Liver (tissue), 9 donors: Measurements from ENCODE around the gene CLK3. TPM values are rescaled to one million over a fixed set of nuclear protein-coding genes. Genes with fewer than 3 reads are reported as not detected.

Source experiments
- DNase-seq: peaks from one replicate; pipeline ENCODE4 v3.0.0-alpha.2; 2017; ENCODE audit warnings: low spot score
- H3K27ac ChIP-seq, 2 donors: one replicate each; pipeline ENCODE4 v1.7.0; 2013; ENCODE audit warnings: inconsistent platforms in 2 of 2, low read length in 2 of 2, control low read depth in 1 of 2, low read depth in 1 of 2, mild to moderate bottlenecking in 1 of 2
- H3K27me3 ChIP-seq, 4 donors: one replicate each; pipeline versions ENCODE4 v1.6.1 to v1.7.0; 2013; ENCODE audit warnings: low read length in 3 of 4, inconsistent platforms in 1 of 4, mild to moderate bottlenecking in 1 of 4, moderate library complexity in 1 of 4; ENCODE audit not compliant: control insufficient read depth in 4 of 4, insufficient read depth in 4 of 4
- H3K36me3 ChIP-seq, 4 donors: one replicate each; pipeline versions ENCODE4 v1.6.1 to v1.7.0; 2013; ENCODE audit warnings: low read length in 3 of 4, mild to moderate bottlenecking in 3 of 4, low read depth in 1 of 4, moderate library complexity in 1 of 4; ENCODE audit not compliant: control insufficient read depth in 4 of 4, insufficient read depth in 3 of 4
- H3K4me1 ChIP-seq, 4 donors: one replicate each; pipeline versions ENCODE4 v1.6.1 to v1.7.0; 2013; ENCODE audit warnings: low read length in 3 of 4, mild to moderate bottlenecking in 3 of 4, moderate library complexity in 1 of 4; ENCODE audit not compliant: control insufficient read depth in 4 of 4, insufficient read depth in 4 of 4
- H3K4me3 ChIP-seq, 3 donors: one replicate each; pipeline versions ENCODE4 v1.6.1 to v1.7.0; 2013; ENCODE audit warnings: low read length in 3 of 3, control low read depth in 1 of 3, low read depth in 1 of 3, mild to moderate bottlenecking in 1 of 3
- H3K9ac ChIP-seq, 2 donors: one replicate each; pipeline ENCODE4 v1.7.0; 2013; ENCODE audit warnings: low read length in 2 of 2, mild to moderate bottlenecking in 2 of 2, moderate library complexity in 2 of 2, control low read depth in 1 of 2, low read depth in 1 of 2
- H3K9me3 ChIP-seq, 4 donors: one replicate each; pipeline versions ENCODE4 v1.6.1 to v1.7.0; 2013; ENCODE audit warnings: low read length in 3 of 4; ENCODE audit not compliant: control insufficient read depth in 4 of 4
- ATF3 ChIP-seq: IDR thresholded peaks from 2 replicates; pipeline ENCODE4 v1.6.1; 2016; ENCODE audit warnings: antibody characterized with exemption
- EGR1 ChIP-seq, 2 donors: IDR thresholded peaks; 2 replicates each; pipeline ENCODE4 v1.6.1; 2016 to 2018; ENCODE audit warnings: antibody characterized with exemption in 2 of 2, low read depth in 2 of 2
- FOXA1 ChIP-seq: IDR thresholded peaks from 2 replicates; pipeline ENCODE4 v1.6.1; 2016; ENCODE audit warnings: antibody characterized with exemption
- FOXA2 ChIP-seq: IDR thresholded peaks from 2 replicates; pipeline ENCODE4 v1.6.1; 2016; ENCODE audit warnings: antibody characterized with exemption
- GABPA ChIP-seq, 2 donors: IDR thresholded peaks in 1 of 2; conservative IDR thresholded peaks in 1 of 2; 2 replicates each; pipeline ENCODE4 v1.6.1; 2016; ENCODE audit warnings: antibody characterized with exemption in 2 of 2, mild to moderate bottlenecking in 1 of 2, moderate library complexity in 1 of 2
- HNF4A ChIP-seq, 2 donors: conservative IDR thresholded peaks; 2 replicates each; pipeline ENCODE4 v1.6.1; 2016; ENCODE audit warnings: antibody characterized with exemption in 2 of 2, mild to moderate bottlenecking in 2 of 2
- HNF4G ChIP-seq: IDR thresholded peaks from 2 replicates; pipeline ENCODE4 v1.6.1; 2016; ENCODE audit warnings: antibody characterized with exemption
- MAX ChIP-seq: IDR thresholded peaks from 2 replicates; pipeline ENCODE4 v1.6.1; 2016; ENCODE audit warnings: antibody characterized with exemption
- RAD21 ChIP-seq, 2 donors: IDR thresholded peaks; 2 replicates each; pipeline ENCODE4 v1.6.1; 2016; ENCODE audit warnings: antibody characterized with exemption in 2 of 2, mild to moderate bottlenecking in 2 of 2
- RXRA ChIP-seq, 2 donors: IDR thresholded peaks; 2 replicates each; pipeline ENCODE4 v1.6.1; 2017 to 2018; ENCODE audit warnings: antibody characterized with exemption in 2 of 2, mild to moderate bottlenecking in 1 of 2
- TAF1 ChIP-seq: conservative IDR thresholded peaks from 2 replicates; pipeline ENCODE4 v1.6.1; 2016; ENCODE audit warnings: antibody characterized with exemption, mild to moderate bottlenecking
- YY1 ChIP-seq: IDR thresholded peaks from 2 replicates; pipeline ENCODE4 v1.6.1; 2016; ENCODE audit warnings: antibody characterized with exemption, mild to moderate bottlenecking
- ZBTB33 ChIP-seq: IDR thresholded peaks from 2 replicates; pipeline ENCODE4 v1.6.1; 2016; ENCODE audit warnings: antibody characterized with exemption
- WGBS: extraction: QIAGEN DNeasy Blood & Tissue Kit; methylation state at CpG from one replicate; pipeline ENCODE4 v1.1.7; 2013; 5-methylcytosine and 5-hydroxymethylcytosine counted together
- polyA plus RNA-seq, 2 donors: library from polyadenylated mRNA; stranded (reverse) in 1 of 2; unstranded in 1 of 2; fragments of 200-250 nt in 1 of 2; fragments of >200 nt in 1 of 2; fragmentation: Nextera tagmentation in 1 of 2; extraction: Ambion mirVana in 1 of 2; gene quantifications; one replicate each; pipeline versions ENCODE4 v1.2.1 to v1.2.3, GENCODE V29; 2013 to 2015
- total RNA-seq, 2 donors: library from RNA; depleted of rRNA; stranded (reverse); fragments of >200 nt; gene quantifications; one replicate each; pipeline ENCODE4 v1.2.3, GENCODE V29; 2014
- TF ChIP-seq, protein P1 (sequence below): IDR thresholded peaks from 2 replicates; pipeline ENCODE4 v1.6.1; 2016; ENCODE audit warnings: antibody characterized with exemption, mild to moderate bottlenecking
- TF ChIP-seq, protein P2 (sequence below): fragments of 150-350 bp; IDR thresholded peaks from 2 replicates; pipeline ENCODE4 v1.5.1; 2017; ENCODE audit warnings: improper control_type of control experiment, low read depth, low read length; ENCODE audit not compliant: missing input control
- donor health status: healthy.
- donor health status: healthy.
- donor health status: healthy.
- donor health status: healthy.
- donor health status: healthy.

Gene CLK3
- total and polyA plus RNA-seq, 4 donors = 20.1 to 66.8 (median 28.4) TPM

GRCh38 chr15:74579001-74579400 lies 36.6 kb upstream of the CLK3 start:
- H3K27me3 ChIP-seq = no peaks in the 10 kb centered on the region
- H3K9me3 ChIP-seq = no peaks in the 10 kb centered on the region

More at GRCh38 chr15:74579001-74579400, 36.6 kb upstream of the CLK3 start:
- 96% methylated on average over 9 of the region's 9 CpGs for WGBS
- peaks cover 0 to 14% (median 11%) of the 10 kb centered on the region in 4 donors for H3K36me3 ChIP-seq
- TF ChIP-seq, protein P1, sequence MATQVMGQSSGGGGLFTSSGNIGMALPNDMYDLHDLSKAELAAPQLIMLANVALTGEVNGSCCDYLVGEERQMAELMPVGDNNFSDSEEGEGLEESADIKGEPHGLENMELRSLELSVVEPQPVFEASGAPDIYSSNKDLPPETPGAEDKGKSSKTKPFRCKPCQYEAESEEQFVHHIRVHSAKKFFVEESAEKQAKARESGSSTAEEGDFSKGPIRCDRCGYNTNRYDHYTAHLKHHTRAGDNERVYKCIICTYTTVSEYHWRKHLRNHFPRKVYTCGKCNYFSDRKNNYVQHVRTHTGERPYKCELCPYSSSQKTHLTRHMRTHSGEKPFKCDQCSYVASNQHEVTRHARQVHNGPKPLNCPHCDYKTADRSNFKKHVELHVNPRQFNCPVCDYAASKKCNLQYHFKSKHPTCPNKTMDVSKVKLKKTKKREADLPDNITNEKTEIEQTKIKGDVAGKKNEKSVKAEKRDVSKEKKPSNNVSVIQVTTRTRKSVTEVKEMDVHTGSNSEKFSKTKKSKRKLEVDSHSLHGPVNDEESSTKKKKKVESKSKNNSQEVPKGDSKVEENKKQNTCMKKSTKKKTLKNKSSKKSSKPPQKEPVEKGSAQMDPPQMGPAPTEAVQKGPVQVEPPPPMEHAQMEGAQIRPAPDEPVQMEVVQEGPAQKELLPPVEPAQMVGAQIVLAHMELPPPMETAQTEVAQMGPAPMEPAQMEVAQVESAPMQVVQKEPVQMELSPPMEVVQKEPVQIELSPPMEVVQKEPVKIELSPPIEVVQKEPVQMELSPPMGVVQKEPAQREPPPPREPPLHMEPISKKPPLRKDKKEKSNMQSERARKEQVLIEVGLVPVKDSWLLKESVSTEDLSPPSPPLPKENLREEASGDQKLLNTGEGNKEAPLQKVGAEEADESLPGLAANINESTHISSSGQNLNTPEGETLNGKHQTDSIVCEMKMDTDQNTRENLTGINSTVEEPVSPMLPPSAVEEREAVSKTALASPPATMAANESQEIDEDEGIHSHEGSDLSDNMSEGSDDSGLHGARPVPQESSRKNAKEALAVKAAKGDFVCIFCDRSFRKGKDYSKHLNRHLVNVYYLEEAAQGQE = no peak
- TF ChIP-seq ATF3 = no peak
- TF ChIP-seq FOXA2 = no peak
- TF ChIP-seq YY1 = no peak
- no peak for TF ChIP-seq MAX
- no peak for TF ChIP-seq HNF4A (conservative IDR thresholded peaks at IDR 0.05)
- TF ChIP-seq HNF4G = no peak
- no peak for TF ChIP-seq FOXA1
- TF ChIP-seq, protein P2, sequence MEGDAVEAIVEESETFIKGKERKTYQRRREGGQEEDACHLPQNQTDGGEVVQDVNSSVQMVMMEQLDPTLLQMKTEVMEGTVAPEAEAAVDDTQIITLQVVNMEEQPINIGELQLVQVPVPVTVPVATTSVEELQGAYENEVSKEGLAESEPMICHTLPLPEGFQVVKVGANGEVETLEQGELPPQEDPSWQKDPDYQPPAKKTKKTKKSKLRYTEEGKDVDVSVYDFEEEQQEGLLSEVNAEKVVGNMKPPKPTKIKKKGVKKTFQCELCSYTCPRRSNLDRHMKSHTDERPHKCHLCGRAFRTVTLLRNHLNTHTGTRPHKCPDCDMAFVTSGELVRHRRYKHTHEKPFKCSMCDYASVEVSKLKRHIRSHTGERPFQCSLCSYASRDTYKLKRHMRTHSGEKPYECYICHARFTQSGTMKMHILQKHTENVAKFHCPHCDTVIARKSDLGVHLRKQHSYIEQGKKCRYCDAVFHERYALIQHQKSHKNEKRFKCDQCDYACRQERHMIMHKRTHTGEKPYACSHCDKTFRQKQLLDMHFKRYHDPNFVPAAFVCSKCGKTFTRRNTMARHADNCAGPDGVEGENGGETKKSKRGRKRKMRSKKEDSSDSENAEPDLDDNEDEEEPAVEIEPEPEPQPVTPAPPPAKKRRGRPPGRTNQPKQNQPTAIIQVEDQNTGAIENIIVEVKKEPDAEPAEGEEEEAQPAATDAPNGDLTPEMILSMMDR = no peak
- TF ChIP-seq TAF1 = no peak
- TF ChIP-seq ZBTB33 = no peak
- no peak for TF ChIP-seq RXRA (IDR thresholded peaks at IDR 0.05)
- TF ChIP-seq EGR1 (IDR thresholded peaks at IDR 0.05; ENCODE audit: low read depth in 2 of 2) = no peak
- TF ChIP-seq RAD21 (IDR thresholded peaks at IDR 0.05) = no peak
- no peak for TF ChIP-seq GABPA (IDR thresholded peaks at IDR 0.05 in 1 of 2, conservative IDR thresholded peaks at IDR 0.05 in 1 of 2)
- no peak overlapping the region for H3K4me3 ChIP-seq
- no peak for DNase-seq
- no peak overlapping the region for H3K27ac ChIP-seq
- no peak overlapping the region for H3K9ac ChIP-seq
- no peaks in the 10 kb centered on the region for H3K4me1 ChIP-seq
